Hepatocyte (in vitro differentiated cells): ENCODE measurements around the gene UBE2L6. TPM values are rescaled to one million over a fixed set of nuclear protein-coding genes. Genes with fewer than 3 reads are reported as not detected.
A peak's percentile ranks its signal among the peaks of the same experiment; 100 is the strongest.

Experiments used
- DNase-seq: peaks from one replicate; pipeline ENCODE4 v3.0.0-alpha.2; 2016; ENCODE audit warnings: low spot score
- H2AFZ ChIP-seq: fragments of 200-600 bp; sonication (generic); 2 replicates; pipeline ENCODE4 v1.6.0; 2016; ENCODE audit warnings: antibody characterized with exemption, mild to moderate bottlenecking
- H3K27ac ChIP-seq: fragments of 200-600 bp; sonication (generic); 2 replicates; pipeline ENCODE4 v1.5.1; 2016; ENCODE audit warnings: mild to moderate bottlenecking
- H3K27me3 ChIP-seq: fragments of 200-600 bp; sonication (generic); 2 replicates; pipeline ENCODE4 v1.6.1; 2016
- H3K36me3 ChIP-seq: fragments of 200-600 bp; sonication (generic); replicated peaks from 2 replicates; pipeline ENCODE4 v1.5.1; 2016; ENCODE audit warnings: low read depth; ENCODE audit not compliant: insufficient read depth
- H3K4me1 ChIP-seq: fragments of 200-600 bp; sonication (generic); 2 replicates; pipeline ENCODE4 v1.5.1; 2016; ENCODE audit warnings: mild to moderate bottlenecking, moderate library complexity; ENCODE audit not compliant: insufficient read depth
- H3K4me2 ChIP-seq: fragments of 200-600 bp; sonication (generic); 2 replicates; pipeline ENCODE4 v1.6.0; 2016
- H3K4me3 ChIP-seq: fragments of 200-600 bp; sonication (generic); 2 replicates; pipeline ENCODE4 v1.5.1; 2016; ENCODE audit warnings: mild to moderate bottlenecking
- H3K79me2 ChIP-seq: fragments of 200-600 bp; sonication (generic); 2 replicates; pipeline ENCODE4 v1.6.0; 2017; ENCODE audit warnings: mild to moderate bottlenecking
- H3K9me2 ChIP-seq: fragments of 200-600 bp; sonication (generic); replicated peaks from 2 replicates; pipeline ENCODE4 v1.6.0; 2017; ENCODE audit warnings: mild to moderate bottlenecking; ENCODE audit not compliant: insufficient read depth
- H3K9me3 ChIP-seq: fragments of 200-600 bp; sonication (generic); 2 replicates; pipeline ENCODE4 v1.5.1; 2016; ENCODE audit warnings: low read depth, mild to moderate bottlenecking
- H4K20me1 ChIP-seq: fragments of 200-600 bp; sonication (generic); 2 replicates; pipeline ENCODE4 v1.6.0; 2016; ENCODE audit warnings: mild to moderate bottlenecking; ENCODE audit not compliant: insufficient read depth, poor library complexity, severe bottlenecking
- CTCF ChIP-seq: fragments of 200-600 bp; sonication (generic); IDR thresholded peaks from 2 replicates; pipeline ENCODE4 v1.5.1; 2016; ENCODE audit warnings: antibody characterized with exemption, mild to moderate bottlenecking; ENCODE audit not compliant: poor library complexity
- EZH2 ChIP-seq: fragments of 200-600 bp; sonication (generic); IDR thresholded peaks from 2 replicates; pipeline ENCODE4 v1.6.1; 2016; ENCODE audit warnings: antibody characterized with exemption, mild to moderate bottlenecking, borderline replicate concordance
- EZH2phosphoT487 ChIP-seq: fragments of 200-600 bp; sonication (generic); IDR thresholded peaks from one replicate; pipeline ENCODE4 v1.6.1; 2018; ENCODE audit warnings: antibody characterized with exemption, mild to moderate bottlenecking, low read depth, moderate library complexity; ENCODE audit not compliant: unreplicated experiment, severe bottlenecking
- WGBS: methylation state at CpG from one replicate; pipeline ENCODE4 v1.1.6; 2016; ENCODE audit warnings: low lambda C conversion rate; ENCODE audit errors: missing lambda C conversion rate; 5-methylcytosine and 5-hydroxymethylcytosine counted together
- polyA plus RNA-seq: library from polyadenylated mRNA; unstranded; fragments of >200 nt; fragmentation: Nextera tagmentation; extraction: Ambion mirVana; gene quantifications from 2 replicates; pipeline ENCODE4 v1.2.1, GENCODE V29; 2016
- total RNA-seq: library from RNA; depleted of rRNA; stranded (reverse); fragments of >200 nt; gene quantifications from 2 replicates; pipeline ENCODE4 v1.2.3, GENCODE V29; 2014

UBE2L6 gene
- total and polyA plus RNA-seq, 2 experiments from 2014 or later: 45.7 to 113 TPM

GRCh38 chr11:57551941-57552340, 15.5 kb downstream of the UBE2L6 start:
- WGBS: 93% methylated on average over 4 of the region's 4 CpGs
- H3K4me1 ChIP-seq: no peaks in the 10 kb centered on the region
- H3K79me2 ChIP-seq: no peaks in the 10 kb centered on the region
- H2AFZ ChIP-seq: no peak overlapping the region
- no peak overlapping the region for H3K27ac ChIP-seq
- no peak overlapping the region for H3K4me3 ChIP-seq
- no peaks in the 10 kb centered on the region for H3K9me3 ChIP-seq
- TF ChIP-seq CTCF (no peak), EZH2phosphoT487 (no peak), EZH2 (no peak)
- H3K27me3 ChIP-seq: no peaks in the 10 kb centered on the region
- H3K36me3 ChIP-seq: no peaks in the 10 kb centered on the region
- H4K20me1 ChIP-seq: no peaks in the 10 kb centered on the region
- DNase-seq: no peak
- no peak overlapping the region for H3K4me2 ChIP-seq
- H3K9me2 ChIP-seq: no peaks in the 10 kb centered on the region

- Histone ChIP-seq H3K36me3 (no peaks in the 10 kb centered on the region), H3K4me3 (no peak overlapping the region), H3K9me3 (no peaks in the 10 kb centered on the region), H3K9me2 (no peaks in the 10 kb centered on the region), H3K79me2 (no peaks in the 10 kb centered on the region), H3K4me1 (no peaks in the 10 kb centered on the region), H4K20me1 (no peaks in the 10 kb centered on the region), H3K4me2 (no peak overlapping the region), H3K27ac (no peak overlapping the region), H3K27me3 (no peaks in the 10 kb centered on the region), H2AFZ (no peak overlapping the region)
- no peak for DNase-seq
- 89% methylated on average over 8 of the region's 8 CpGs for WGBS
- no peak for TF ChIP-seq EZH2
- no peak for TF ChIP-seq EZH2phosphoT487
- TF ChIP-seq CTCF: no peak
Measured at GRCh38 chr11:57549983-57550382, 17.5 kb downstream of the UBE2L6 start.

GRCh38 chr11:57547854-57548377, 19.6 kb downstream of the UBE2L6 start:
- H4K20me1 ChIP-seq: no peaks in the 10 kb centered on the region
- TF ChIP-seq EZH2phosphoT487 (no peak), EZH2 (no peak)
- H3K9me3 ChIP-seq: no peaks in the 10 kb centered on the region
- H3K4me2 ChIP-seq: no peak overlapping the region
- H3K27ac ChIP-seq: no peak overlapping the region
- no peaks in the 10 kb centered on the region for H3K36me3 ChIP-seq
- no peaks in the 10 kb centered on the region for H3K79me2 ChIP-seq
- no peak overlapping the region for H3K4me3 ChIP-seq
- H3K4me1 ChIP-seq: no peaks in the 10 kb centered on the region
- WGBS: 74% methylated on average over 6 of the region's 6 CpGs
- no peaks in the 10 kb centered on the region for H3K27me3 ChIP-seq
- H3K9me2 ChIP-seq: no peaks in the 10 kb centered on the region
- DNase-seq: no peak
- H2AFZ ChIP-seq: no peak overlapping the region

GRCh38 chr11:57546869-57547475, 20.5 kb downstream of the UBE2L6 start:
- no peak overlapping the region for H3K27ac ChIP-seq
- H2AFZ ChIP-seq: no peak overlapping the region
- no peaks in the 10 kb centered on the region for H4K20me1 ChIP-seq
- DNase-seq: peak; percentile 60
- no peak overlapping the region for H3K4me2 ChIP-seq
- no peaks in the 10 kb centered on the region for H3K9me3 ChIP-seq
- TF ChIP-seq CTCF (no peak), EZH2phosphoT487 (no peak), EZH2 (no peak)
- H3K4me1 ChIP-seq: no peaks in the 10 kb centered on the region
- no peak overlapping the region for H3K4me3 ChIP-seq
- H3K27me3 ChIP-seq: no peaks in the 10 kb centered on the region
- H3K36me3 ChIP-seq: no peaks in the 10 kb centered on the region
- no peaks in the 10 kb centered on the region for H3K9me2 ChIP-seq
- 60% methylated on average over 5 of the region's 5 CpGs for WGBS
- H3K79me2 ChIP-seq: no peaks in the 10 kb centered on the region
